ENCODE data around the gene PRG2.
"Not testable (repeated sequence)": the region's sequence is repeated elsewhere in the genome, so short reads cannot be mapped to it uniquely, and the experiment has no call there.

The PRG2 gene

GRCh38 chr11:57422669-57423068 is 32.2 kb upstream of the PRG2 start:
- intact Hi-C loops (cut with DNase I) = no loop called here
- DNase-seq = no peak

GRCh38 chr11:57421805-57422204 is 31.4 kb upstream of the PRG2 start:
- intact Hi-C loops (cut with DNase I) = no loop called here
- DNase-seq = no peak

GRCh38 chr11:57421066-57421465 is 30.6 kb upstream of the PRG2 start:
- intact Hi-C loops (cut with DNase I) = no loop called here
- DNase-seq = no peak

- no peak for DNase-seq
- intact Hi-C loops (cut with DNase I) = no loop called here
These were observed 28.7 kb upstream of the PRG2 start for GRCh38 chr11:57419146-57419545.

GRCh38 chr11:57418131-57418530 is 27.7 kb upstream of the PRG2 start:
- DNase-seq = no peak
- intact Hi-C loops (cut with DNase I) = no loop called here

- peak in 1 of 42 donors; percentile 8 for DNase-seq
- intact Hi-C loops (cut with DNase I) = no loop called here
These were observed 26.6 kb upstream of the PRG2 start for GRCh38 chr11:57417056-57417455.

GRCh38 chr11:57416436-57416835 is 26.0 kb upstream of the PRG2 start:
- no peak for DNase-seq
- intact Hi-C loops (cut with DNase I) = no loop called here

GRCh38 chr11:57414612-57415212 is 24.3 kb upstream of the PRG2 start:
- intact Hi-C loops (cut with DNase I) = no loop called here
- no peak for DNase-seq

GRCh38 chr11:57413681-57414080 is 23.2 kb upstream of the PRG2 start:
- DNase-seq = no peak
- intact Hi-C loops (cut with DNase I) = no loop called here

- DNase-seq = no peak
- intact Hi-C loops (cut with DNase I) = no loop called here
These were observed 19.8 kb upstream of the PRG2 start for GRCh38 chr11:57410287-57410686.

GRCh38 chr11:57409321-57410100 is 19.1 kb upstream of the PRG2 start:
- intact Hi-C loops (cut with DNase I) = no loop called here
- DNase-seq = no peak

GRCh38 chr11:57408771-57409170 is 18.3 kb upstream of the PRG2 start:
- no peak for DNase-seq
- intact Hi-C loops (cut with DNase I) = no loop called here

- no peak for DNase-seq
- intact Hi-C loops (cut with DNase I) = no loop called here
These were observed 17.6 kb upstream of the PRG2 start for GRCh38 chr11:57407941-57408475.

- intact Hi-C loops (cut with DNase I) = no loop called here
- DNase-seq = no peak
These were observed 16.8 kb upstream of the PRG2 start for GRCh38 chr11:57407010-57407920.

GRCh38 chr11:57406337-57406904 is 16.0 kb upstream of the PRG2 start:
- intact Hi-C loops (cut with DNase I) = no loop called here
- no peak for DNase-seq

- no peak for DNase-seq
These were observed 14.9 kb upstream of the PRG2 start for GRCh38 chr11:57405271-57405860.

GRCh38 chr11:57403802-57404147 is 13.3 kb upstream of the PRG2 start:
- DNase-seq = no peak
- intact Hi-C loops (cut with DNase I) = no loop called here

More at GRCh38 chr11:57405271-57405860, 14.9 kb upstream of the PRG2 start:
- intact Hi-C loops (cut with DNase I) = no loop called here

GRCh38 chr11:57403003-57403801 is 12.8 kb upstream of the PRG2 start:
- DNase-seq; intact Hi-C loops (cut with DNase I): not testable (repeated sequence)

All from head of caudate nucleus (tissue), 42 donors.